Measurements from ENCODE around the gene ELL. TPM values are rescaled to one million over a fixed set of nuclear protein-coding genes. Genes with fewer than 3 reads are reported as not detected.

The ELL gene
- total RNA-seq, 1 experiment from 2014 or later, result 14.6 TPM

GRCh38 chr19:18543814-18544475 lies 22.1 kb upstream of the ELL start:
- H2AFZ ChIP-seq, result peak overlapping the region; percentile 83
- no peak for TF ChIP-seq EZH2 (IDR thresholded peaks at IDR 0.05; ENCODE audit: low read depth)
- TF ChIP-seq CTCF (conservative IDR thresholded peaks at IDR 0.05), result no peak
- H3K9me3 ChIP-seq (ENCODE audit: insufficient read depth, low read depth), result no peaks in the 10 kb centered on the region
- H3K4me3 ChIP-seq, result peak overlapping the region; percentile 68
- peak; percentile 48 to 77 for DNase-seq
- CTCF ChIA-PET, result interaction anchor here (0.8 kb wide), 1 partner anchor 15 kb away, joined by 4 read pairs; no protein-coding TSS in a partner anchor
- no peak overlapping the region for H3K27ac ChIP-seq
- peaks cover 6% of the 10 kb centered on the region; the same call in 1 of the 2 replicates for H3F3A ChIP-seq (ENCODE audit: insufficient read depth, low read depth)
- H4K20me1 ChIP-seq (ENCODE audit: insufficient read depth), result no peaks in the 10 kb centered on the region
- no peaks in the 10 kb centered on the region for H3K27me3 ChIP-seq (ENCODE audit: insufficient read depth, low read depth)
- no peaks in the 10 kb centered on the region for H3K9me2 ChIP-seq (ENCODE audit: insufficient read depth)
- H3K4me2 ChIP-seq, result peak overlapping the region; percentile 96
- POLR2A ChIA-PET (ENCODE audit: unreplicated experiment), result interaction anchor here (0.6 to 0.7 kb wide), 5 partner anchors 13 to 622 kb away, joined by 3 to 12 read pairs (median 5); partner anchors contain the start of genes KXD1 and UBA52
- intact Hi-C loops (cut with micrococcal nuclease; ENCODE audit: unreplicated experiment), result no loop called here
- H3K4me1 ChIP-seq (replicated peaks; ENCODE audit: insufficient read depth), result peaks cover 10% of the 10 kb centered on the region; the same call in 1 of the 2 replicates
- peaks cover 22% of the 10 kb centered on the region for H3K36me3 ChIP-seq (ENCODE audit: low read depth)
- BruUV-seq (replicated peaks), result no TSS peak
- peaks cover 17% of the 10 kb centered on the region for H3K79me2 ChIP-seq (ENCODE audit: low read depth)

- intact Hi-C loops (cut with micrococcal nuclease; ENCODE audit: unreplicated experiment), result no loop called here
- Histone ChIP-seq H3K9me2 (ENCODE audit: insufficient read depth) (no peaks in the 10 kb centered on the region), H3F3A (ENCODE audit: insufficient read depth, low read depth) (peaks cover 6% of the 10 kb centered on the region; the same call in 1 of the 2 replicates), H4K20me1 (ENCODE audit: insufficient read depth) (no peaks in the 10 kb centered on the region), H3K9me3 (ENCODE audit: insufficient read depth, low read depth) (no peaks in the 10 kb centered on the region), H3K4me2 (peak within 1 kb of the TSS; percentile 99), H3K79me2 (ENCODE audit: low read depth) (peaks cover 17% of the 10 kb centered on the region), H3K36me3 (ENCODE audit: low read depth) (peaks cover 24% of the 10 kb centered on the region), H3K4me1 (replicated peaks; ENCODE audit: insufficient read depth) (peaks cover 10% of the 10 kb centered on the region; the same call in 1 of the 2 replicates), H3K27ac (no peak within 1 kb of the TSS), H2AFZ (peak within 1 kb of the TSS; percentile 83), H3K4me3 (peak within 1 kb of the TSS; percentile 86), H3K27me3 (ENCODE audit: insufficient read depth, low read depth) (no peaks in the 10 kb centered on the region)
- no TSS peak for BruUV-seq (replicated peaks)
- CTCF ChIA-PET, result interaction anchor here (0.8 kb wide), 1 partner anchor 14 kb away, joined by 4 read pairs; no protein-coding TSS in a partner anchor
- TF ChIP-seq CTCF (conservative IDR thresholded peaks at IDR 0.05) (no peak), EZH2 (IDR thresholded peaks at IDR 0.05; ENCODE audit: low read depth) (no peak)
- DNase-seq, result peak; percentile 73 to 91
- POLR2A ChIA-PET (ENCODE audit: unreplicated experiment), result interaction anchor here (0.6 to 0.7 kb wide), 4 partner anchors 14 to 250 kb away, joined by 3 to 12 read pairs (median 4); partner anchors contain the start of genes KXD1 and UBA52
Measured at GRCh38 chr19:18542941-18543813, 21.3 kb upstream of the ELL start, which contains the start of gene FKBP8. Gene FKBP8 (minus strand): TSS chr19:18543573. CDS start chr19:18541970, 1,603 bp downstream.
